Kidney tubule cell (primary cell): ENCODE measurements around the gene BAHD1.

Source experiments
- DNase-seq: peaks from one replicate; pipeline ENCODE4 v3.0.0-alpha.2; 2018; ENCODE audit warnings: low spot score

The BAHD1 gene

GRCh38 chr15:40499931-40500330 is 59.2 kb downstream of the BAHD1 start:
- DNase-seq, result no peak

DNA sequence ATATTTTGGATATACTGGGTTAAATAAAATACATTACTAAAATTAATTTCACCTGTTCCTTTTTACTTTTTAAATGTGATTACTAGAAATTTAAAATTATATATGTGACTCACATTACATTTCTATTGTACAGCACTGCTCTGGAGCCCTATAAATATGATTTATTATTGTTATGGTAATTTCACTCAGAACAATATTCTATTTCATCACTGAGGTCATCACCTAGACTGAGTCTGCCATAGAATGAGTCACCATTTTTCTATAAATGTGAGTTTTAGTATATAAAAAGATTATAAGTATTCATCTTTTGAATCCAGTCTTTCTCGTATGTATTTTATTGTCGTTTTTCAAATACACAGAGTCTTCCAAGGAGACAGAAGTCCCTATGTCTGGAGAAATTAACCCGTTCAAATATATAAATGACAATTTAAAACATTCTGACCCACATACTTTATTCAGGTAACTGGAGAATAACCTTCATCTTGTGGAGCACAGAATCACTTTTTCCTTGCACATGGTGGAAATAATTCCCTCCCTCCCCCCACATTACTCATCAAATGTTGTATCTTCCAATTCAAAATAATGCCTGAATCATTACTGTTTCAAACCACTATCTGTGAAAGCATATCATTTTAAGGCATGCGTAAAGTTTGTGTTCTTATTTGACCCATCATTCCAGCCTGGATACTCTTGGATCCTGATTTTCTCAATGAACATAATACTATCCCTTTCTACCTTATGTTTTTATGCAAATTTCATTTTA is 60.0 kb downstream of the BAHD1 start:
- DNase-seq, result no peak

- peak; percentile 65 for DNase-seq
Measured at GRCh38 chr15:40501487-40501886, 60.7 kb downstream of the BAHD1 start.

DNA sequence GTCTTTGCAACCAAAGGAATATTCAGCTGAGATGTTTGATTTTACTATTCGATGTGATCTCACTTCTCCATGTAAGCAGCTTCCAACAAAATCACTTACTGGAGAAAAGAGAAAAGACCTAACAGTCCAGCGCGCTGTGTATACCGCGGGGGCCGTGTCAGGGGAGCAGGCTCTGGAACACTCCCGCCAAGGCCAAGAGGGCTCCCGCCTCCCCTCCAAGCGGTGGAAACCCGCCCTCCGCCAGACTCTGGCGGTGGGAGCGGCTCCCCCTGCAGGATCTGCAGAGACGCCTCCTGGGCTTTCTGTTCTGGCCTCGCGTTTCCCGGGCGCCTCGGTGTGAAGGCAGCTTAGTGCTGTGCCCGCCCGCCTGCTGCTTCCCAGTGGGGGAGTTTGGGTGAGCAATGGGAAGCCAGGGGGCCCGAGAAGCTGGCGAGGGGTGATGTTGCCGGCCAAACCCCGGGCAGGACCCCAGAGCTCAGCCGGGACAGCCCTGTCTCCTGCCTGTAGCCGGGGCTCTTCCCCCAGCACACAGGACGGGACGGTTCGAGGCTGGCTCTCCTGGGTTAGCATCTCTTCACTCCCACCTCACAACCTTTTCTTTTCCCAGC is 66.3 kb downstream of the BAHD1 start:
- peak; percentile 71 for DNase-seq

DNA sequence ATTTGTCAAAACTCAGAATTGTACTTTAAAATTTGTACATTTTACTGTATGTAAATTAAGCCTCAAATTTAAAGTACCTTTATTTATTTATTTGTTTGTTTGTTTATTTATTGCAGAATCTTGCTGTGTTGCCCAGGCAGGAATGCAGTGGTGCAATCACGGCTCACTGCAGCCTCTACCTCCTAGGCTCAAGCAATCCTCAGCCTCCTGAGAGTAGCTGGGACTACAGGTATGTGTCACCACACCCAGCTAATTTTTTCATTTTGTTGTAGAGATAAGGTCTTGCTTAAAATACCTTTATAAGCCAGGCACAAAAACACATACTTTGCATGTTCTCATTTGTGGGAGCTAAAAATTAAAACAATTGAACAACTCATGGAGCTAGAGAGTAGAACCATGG is 67.5 kb downstream of the BAHD1 start:
- DNase-seq, result no peak

DNA sequence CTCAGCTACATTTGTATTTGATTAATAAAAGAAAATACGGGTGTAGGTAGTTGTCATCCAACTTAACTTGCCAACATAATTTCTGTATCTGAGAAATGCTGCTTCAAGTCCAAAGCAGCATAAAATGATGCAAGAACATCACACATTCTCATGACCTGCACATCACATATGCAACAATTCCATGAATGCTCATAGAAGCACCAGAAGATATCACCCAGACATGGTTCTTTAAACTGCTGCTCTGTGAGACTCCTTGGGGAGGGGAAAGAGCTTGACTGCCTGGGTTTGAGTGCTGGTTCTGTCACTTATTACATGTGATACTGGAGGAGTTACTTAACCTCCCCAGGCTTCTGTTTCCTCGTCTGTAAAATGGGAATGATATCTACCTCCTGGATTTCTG is 69.4 kb downstream of the BAHD1 start:
- DNase-seq, result no peak

DNA sequence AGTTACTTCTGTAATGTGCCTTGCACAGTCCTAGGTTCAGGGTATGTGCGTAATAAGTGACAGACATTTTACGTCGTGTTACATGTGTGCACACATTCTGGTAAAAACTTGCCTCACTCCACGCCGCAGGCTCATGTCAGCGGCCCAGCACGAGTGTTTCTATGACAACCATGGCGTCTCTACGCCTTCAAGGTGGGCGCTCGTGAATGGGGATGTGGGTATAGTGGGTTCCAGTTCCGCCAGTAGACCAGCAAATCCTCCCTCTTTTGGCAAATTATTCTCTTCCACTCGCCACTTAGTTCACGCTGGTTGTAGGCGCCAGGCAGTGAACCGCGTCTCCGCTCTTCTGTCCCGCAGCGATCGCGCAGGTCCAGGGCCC is 70.3 kb downstream of the BAHD1 start:
- peak; percentile 10 for DNase-seq

- peak; percentile 33 for DNase-seq
Measured at GRCh38 chr15:40511472-40512133, 70.8 kb downstream of the BAHD1 start.

DNA sequence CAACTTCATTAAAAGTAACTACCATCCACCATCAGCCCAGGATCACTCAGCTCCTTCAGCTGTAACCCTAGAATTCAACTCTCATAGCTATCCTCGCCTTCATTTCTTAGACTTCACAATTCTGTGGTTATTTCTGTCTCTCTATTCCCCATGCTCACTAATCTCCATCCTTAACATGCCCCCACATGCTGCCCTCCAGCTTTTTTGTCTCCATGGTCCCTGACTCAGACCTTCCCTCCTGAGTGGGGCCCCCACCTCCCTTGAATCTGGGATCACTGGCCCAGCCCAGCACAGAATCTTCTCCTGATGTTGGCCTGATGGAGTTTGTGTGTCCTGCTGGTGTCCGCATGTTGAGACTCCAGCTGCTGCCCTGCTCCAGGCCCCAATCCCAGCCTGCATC is 71.7 kb downstream of the BAHD1 start:
- no peak for DNase-seq

GRCh38 chr15:40513609-40514008 is 72.9 kb downstream of the BAHD1 start:
- DNase-seq, result no peak

GRCh38 chr15:40516322-40516721 is 75.6 kb downstream of the BAHD1 start:
- no peak for DNase-seq
